Hepatocyte (in vitro differentiated cells): Measurements from ENCODE around the gene CPNE2. TPM values are rescaled to one million over a fixed set of nuclear protein-coding genes. Genes with fewer than 3 reads are reported as not detected.
"Not testable (repeated sequence)": the region's sequence is repeated elsewhere in the genome, so short reads cannot be mapped to it uniquely, and the experiment has no call there.

ENCODE experiments used
- DNase-seq: peaks from one replicate; pipeline ENCODE4 v3.0.0-alpha.2; 2016; ENCODE audit warnings: low spot score
- H2AFZ ChIP-seq: fragments of 200-600 bp; sonication (generic); 2 replicates; pipeline ENCODE4 v1.6.0; 2016; ENCODE audit warnings: antibody characterized with exemption, mild to moderate bottlenecking
- H3K27ac ChIP-seq: fragments of 200-600 bp; sonication (generic); 2 replicates; pipeline ENCODE4 v1.5.1; 2016; ENCODE audit warnings: mild to moderate bottlenecking
- H3K27me3 ChIP-seq: fragments of 200-600 bp; sonication (generic); 2 replicates; pipeline ENCODE4 v1.6.1; 2016
- H3K36me3 ChIP-seq: fragments of 200-600 bp; sonication (generic); replicated peaks from 2 replicates; pipeline ENCODE4 v1.5.1; 2016; ENCODE audit warnings: low read depth; ENCODE audit not compliant: insufficient read depth
- H3K4me1 ChIP-seq: fragments of 200-600 bp; sonication (generic); 2 replicates; pipeline ENCODE4 v1.5.1; 2016; ENCODE audit warnings: mild to moderate bottlenecking, moderate library complexity; ENCODE audit not compliant: insufficient read depth
- H3K4me2 ChIP-seq: fragments of 200-600 bp; sonication (generic); 2 replicates; pipeline ENCODE4 v1.6.0; 2016
- H3K4me3 ChIP-seq: fragments of 200-600 bp; sonication (generic); 2 replicates; pipeline ENCODE4 v1.5.1; 2016; ENCODE audit warnings: mild to moderate bottlenecking
- H3K79me2 ChIP-seq: fragments of 200-600 bp; sonication (generic); 2 replicates; pipeline ENCODE4 v1.6.0; 2017; ENCODE audit warnings: mild to moderate bottlenecking
- H3K9me2 ChIP-seq: fragments of 200-600 bp; sonication (generic); replicated peaks from 2 replicates; pipeline ENCODE4 v1.6.0; 2017; ENCODE audit warnings: mild to moderate bottlenecking; ENCODE audit not compliant: insufficient read depth
- H3K9me3 ChIP-seq: fragments of 200-600 bp; sonication (generic); 2 replicates; pipeline ENCODE4 v1.5.1; 2016; ENCODE audit warnings: low read depth, mild to moderate bottlenecking
- H4K20me1 ChIP-seq: fragments of 200-600 bp; sonication (generic); 2 replicates; pipeline ENCODE4 v1.6.0; 2016; ENCODE audit warnings: mild to moderate bottlenecking; ENCODE audit not compliant: insufficient read depth, poor library complexity, severe bottlenecking
- CTCF ChIP-seq: fragments of 200-600 bp; sonication (generic); IDR thresholded peaks from 2 replicates; pipeline ENCODE4 v1.5.1; 2016; ENCODE audit warnings: antibody characterized with exemption, mild to moderate bottlenecking; ENCODE audit not compliant: poor library complexity
- EZH2 ChIP-seq: fragments of 200-600 bp; sonication (generic); IDR thresholded peaks from 2 replicates; pipeline ENCODE4 v1.6.1; 2016; ENCODE audit warnings: antibody characterized with exemption, mild to moderate bottlenecking, borderline replicate concordance
- EZH2phosphoT487 ChIP-seq: fragments of 200-600 bp; sonication (generic); IDR thresholded peaks from one replicate; pipeline ENCODE4 v1.6.1; 2018; ENCODE audit warnings: antibody characterized with exemption, mild to moderate bottlenecking, low read depth, moderate library complexity; ENCODE audit not compliant: unreplicated experiment, severe bottlenecking
- WGBS: methylation state at CpG from one replicate; pipeline ENCODE4 v1.1.6; 2016; ENCODE audit warnings: low lambda C conversion rate; ENCODE audit errors: missing lambda C conversion rate; 5-methylcytosine and 5-hydroxymethylcytosine counted together
- polyA plus RNA-seq: library from polyadenylated mRNA; unstranded; fragments of >200 nt; fragmentation: Nextera tagmentation; extraction: Ambion mirVana; gene quantifications from 2 replicates; pipeline ENCODE4 v1.2.1, GENCODE V29; 2016
- total RNA-seq: library from RNA; depleted of rRNA; stranded (reverse); fragments of >200 nt; gene quantifications from 2 replicates; pipeline ENCODE4 v1.2.3, GENCODE V29; 2014

Gene CPNE2
- total and polyA plus RNA-seq, 2 experiments from 2014 or later = 15.6 to 22.3 TPM

GRCh38 chr16:57096192-57096591, 3.8 kb downstream of the CPNE2 start:
- Histone ChIP-seq H3K79me2 (no peaks in the 10 kb centered on the region), H2AFZ (no peak overlapping the region), H3K9me2 (no peaks in the 10 kb centered on the region), H3K9me3 (no peaks in the 10 kb centered on the region), H3K27me3 (no peaks in the 10 kb centered on the region), H3K27ac (no peak overlapping the region), H4K20me1 (no peaks in the 10 kb centered on the region), H3K36me3 (no peaks in the 10 kb centered on the region), H3K4me3 (no peak overlapping the region), H3K4me1 (peaks cover 7% of the 10 kb centered on the region), H3K4me2 (no peak overlapping the region)
- TF ChIP-seq EZH2 (no peak), CTCF (no peak), EZH2phosphoT487 (no peak)
- no peak for DNase-seq
- 98% methylated on average over 3 of the region's 3 CpGs for WGBS

- no peaks in the 10 kb centered on the region for H3K27me3 ChIP-seq
- no peaks in the 10 kb centered on the region for H3K9me2 ChIP-seq
- no peak overlapping the region for H3K4me2 ChIP-seq
- no peak overlapping the region for H2AFZ ChIP-seq
- peaks cover 3% of the 10 kb centered on the region for H3K4me1 ChIP-seq
- no peaks in the 10 kb centered on the region for H4K20me1 ChIP-seq
- WGBS = 100% methylated on average over 2 of the region's 2 CpGs
- no peak for DNase-seq
- H3K9me3 ChIP-seq = no peaks in the 10 kb centered on the region
- no peak overlapping the region for H3K4me3 ChIP-seq
- H3K36me3 ChIP-seq = no peaks in the 10 kb centered on the region
- H3K79me2 ChIP-seq = no peaks in the 10 kb centered on the region
- TF ChIP-seq EZH2 (no peak), EZH2phosphoT487 (no peak), CTCF (no peak)
- no peak overlapping the region for H3K27ac ChIP-seq
Observed at GRCh38 chr16:57096793-57097192, 4.4 kb downstream of the CPNE2 start.

GRCh38 chr16:57098188-57098841, 5.9 kb downstream of the CPNE2 start:
- Histone ChIP-seq H3K36me3 (no peaks in the 10 kb centered on the region), H3K27me3 (no peaks in the 10 kb centered on the region)
- no peak for TF ChIP-seq EZH2
- TF ChIP-seq CTCF = no peak
- TF ChIP-seq EZH2phosphoT487 = no peak

GRCh38 chr16:57099965-57100364, 7.6 kb downstream of the CPNE2 start:
- H3K4me2 ChIP-seq, H3K27me3 ChIP-seq, H3K9me3 ChIP-seq, H3K4me1 ChIP-seq, H3K79me2 ChIP-seq, H2AFZ ChIP-seq, H3K4me3 ChIP-seq, H3K27ac ChIP-seq, DNase-seq, H3K36me3 ChIP-seq, H3K9me2 ChIP-seq, H4K20me1 ChIP-seq: not testable (repeated sequence)
- WGBS = 63% methylated on average over 6 of the region's 6 CpGs

More at GRCh38 chr16:57098188-57098841, 5.9 kb downstream of the CPNE2 start:
- H3K27ac ChIP-seq = no peak overlapping the region
- no peak overlapping the region for H3K4me2 ChIP-seq
- 86% methylated on average over 14 of the region's 14 CpGs for WGBS
- no peaks in the 10 kb centered on the region for H4K20me1 ChIP-seq
- H3K4me3 ChIP-seq = no peak overlapping the region
- H3K9me2 ChIP-seq = no peaks in the 10 kb centered on the region
- H3K9me3 ChIP-seq = no peaks in the 10 kb centered on the region
- H3K79me2 ChIP-seq = no peaks in the 10 kb centered on the region
- no peak for DNase-seq
- no peaks in the 10 kb centered on the region for H3K4me1 ChIP-seq
- H2AFZ ChIP-seq = no peak overlapping the region
